ENCODE measurements around the gene WDR18.

The WDR18 gene

GRCh38 chr19:937259-937694, 46.9 kb upstream of the WDR18 start:
- no peak for TF ChIP-seq EZH2 (IDR thresholded peaks at IDR 0.05; ENCODE audit: borderline replicate concordance, low read length)
- TF ChIP-seq, protein P1, sequence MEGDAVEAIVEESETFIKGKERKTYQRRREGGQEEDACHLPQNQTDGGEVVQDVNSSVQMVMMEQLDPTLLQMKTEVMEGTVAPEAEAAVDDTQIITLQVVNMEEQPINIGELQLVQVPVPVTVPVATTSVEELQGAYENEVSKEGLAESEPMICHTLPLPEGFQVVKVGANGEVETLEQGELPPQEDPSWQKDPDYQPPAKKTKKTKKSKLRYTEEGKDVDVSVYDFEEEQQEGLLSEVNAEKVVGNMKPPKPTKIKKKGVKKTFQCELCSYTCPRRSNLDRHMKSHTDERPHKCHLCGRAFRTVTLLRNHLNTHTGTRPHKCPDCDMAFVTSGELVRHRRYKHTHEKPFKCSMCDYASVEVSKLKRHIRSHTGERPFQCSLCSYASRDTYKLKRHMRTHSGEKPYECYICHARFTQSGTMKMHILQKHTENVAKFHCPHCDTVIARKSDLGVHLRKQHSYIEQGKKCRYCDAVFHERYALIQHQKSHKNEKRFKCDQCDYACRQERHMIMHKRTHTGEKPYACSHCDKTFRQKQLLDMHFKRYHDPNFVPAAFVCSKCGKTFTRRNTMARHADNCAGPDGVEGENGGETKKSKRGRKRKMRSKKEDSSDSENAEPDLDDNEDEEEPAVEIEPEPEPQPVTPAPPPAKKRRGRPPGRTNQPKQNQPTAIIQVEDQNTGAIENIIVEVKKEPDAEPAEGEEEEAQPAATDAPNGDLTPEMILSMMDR (IDR thresholded peaks at IDR 0.05; ENCODE audit: low read length), result no peak
- Histone ChIP-seq H3K9ac (ENCODE audit: low read length) (no peak overlapping the region), H3K4me2 (ENCODE audit: low read length) (no peak overlapping the region), H3K27me3 (ENCODE audit: insufficient read depth, low read length) (peaks cover 29% of the 10 kb centered on the region; the same call in 1 of the 2 replicates), H4K20me1 (ENCODE audit: insufficient read depth, low read length) (no peaks in the 10 kb centered on the region), H3F3A (ENCODE audit: insufficient read depth, low read length) (no peaks in the 10 kb centered on the region), H3K4me3 (ENCODE audit: low read depth, low read length, poor library complexity, severe bottlenecking) (no peak overlapping the region), H2AFZ (ENCODE audit: low read length) (no peak overlapping the region), H3K79me2 (ENCODE audit: insufficient read depth, low read length) (no peaks in the 10 kb centered on the region), H3K36me3 (ENCODE audit: insufficient read depth, low read length) (no peaks in the 10 kb centered on the region), H3K27ac (ENCODE audit: low read depth, low read length, poor library complexity, severe bottlenecking) (no peak overlapping the region), H3K9me3 (ENCODE audit: low read length) (0 out of 2 replicates have a peak, but pooled peaks cover 2% of the 10 kb centered on the region), H3K4me1 (ENCODE audit: insufficient read depth, low read length, severe bottlenecking) (no peaks in the 10 kb centered on the region), H3K9me2 (ENCODE audit: low read depth, low read length) (no peaks in the 10 kb centered on the region)

DNA sequence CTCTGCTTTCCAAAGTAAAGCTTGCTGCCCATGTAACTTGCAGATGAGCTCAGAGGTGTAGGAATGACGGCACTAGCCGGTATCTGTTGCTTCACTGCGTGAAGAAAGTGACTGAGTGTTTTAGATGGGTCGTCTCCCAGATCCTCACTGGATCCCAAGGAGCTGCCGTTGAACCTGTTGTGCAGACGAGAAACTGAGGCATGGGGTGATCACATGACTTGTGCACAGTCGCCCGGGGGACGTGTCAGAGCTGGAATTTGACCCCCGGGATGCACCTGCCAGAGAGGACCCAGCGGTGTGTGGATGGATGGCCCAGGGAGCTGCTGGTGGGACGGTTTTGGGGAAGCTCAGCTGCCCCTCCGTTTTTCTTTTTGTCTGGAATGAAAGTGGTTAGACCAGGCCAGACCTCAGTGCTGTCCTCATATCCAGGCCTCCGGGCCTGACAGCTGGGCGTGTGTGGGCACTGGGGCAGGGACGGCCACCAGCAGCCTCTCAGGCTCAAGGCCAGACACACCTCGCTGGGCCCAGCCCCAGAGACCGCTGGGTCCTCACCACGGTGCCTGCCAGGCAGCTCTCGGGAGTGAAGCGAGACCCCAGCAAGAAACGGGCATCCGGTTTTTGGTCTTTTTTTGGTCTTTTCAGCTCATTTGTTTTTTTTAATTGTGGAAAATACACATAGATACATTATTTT, 45.8 kb upstream of the WDR18 start:
- H3K9me2 ChIP-seq (ENCODE audit: low read depth, low read length), result no peaks in the 10 kb centered on the region
- 0 out of 2 replicates have a peak, but pooled peaks cover 2% of the 10 kb centered on the region for H3K9me3 ChIP-seq (ENCODE audit: low read length)
- no peaks in the 10 kb centered on the region for H3F3A ChIP-seq (ENCODE audit: insufficient read depth, low read length)
- no peak overlapping the region for H3K4me2 ChIP-seq (ENCODE audit: low read length)
- no peaks in the 10 kb centered on the region for H4K20me1 ChIP-seq (ENCODE audit: insufficient read depth, low read length)
- H3K4me1 ChIP-seq (ENCODE audit: insufficient read depth, low read length, severe bottlenecking), result no peaks in the 10 kb centered on the region
- peaks cover 26% of the 10 kb centered on the region; the same call in 1 of the 2 replicates for H3K27me3 ChIP-seq (ENCODE audit: insufficient read depth, low read length)
- TF ChIP-seq, protein P1 (IDR thresholded peaks at IDR 0.05; ENCODE audit: low read length), result no peak
- TF ChIP-seq EZH2 (IDR thresholded peaks at IDR 0.05; ENCODE audit: borderline replicate concordance, low read length), result no peak
- H2AFZ ChIP-seq (ENCODE audit: low read length), result no peak overlapping the region
- no peaks in the 10 kb centered on the region for H3K79me2 ChIP-seq (ENCODE audit: insufficient read depth, low read length)
- H3K4me3 ChIP-seq (ENCODE audit: low read depth, low read length, poor library complexity, severe bottlenecking), result no peak overlapping the region
- no peak overlapping the region for H3K9ac ChIP-seq (ENCODE audit: low read length)
- no peak overlapping the region for H3K27ac ChIP-seq (ENCODE audit: low read depth, low read length, poor library complexity, severe bottlenecking)
- no peaks in the 10 kb centered on the region for H3K36me3 ChIP-seq (ENCODE audit: insufficient read depth, low read length)

- Histone ChIP-seq H3K9me3 (ENCODE audit: low read length) (0 out of 2 replicates have a peak, but pooled peaks cover 2% of the 10 kb centered on the region), H3K27me3 (ENCODE audit: insufficient read depth, low read length) (peaks cover 32% of the 10 kb centered on the region; the same call in 1 of the 2 replicates), H3K4me2 (ENCODE audit: low read length) (no peak overlapping the region), H3K9me2 (ENCODE audit: low read depth, low read length) (no peaks in the 10 kb centered on the region), H2AFZ (ENCODE audit: low read length) (no peak overlapping the region), H3K4me1 (ENCODE audit: insufficient read depth, low read length, severe bottlenecking) (no peaks in the 10 kb centered on the region), H3K4me3 (ENCODE audit: low read depth, low read length, poor library complexity, severe bottlenecking) (no peak overlapping the region), H4K20me1 (ENCODE audit: insufficient read depth, low read length) (no peaks in the 10 kb centered on the region), H3K36me3 (ENCODE audit: insufficient read depth, low read length) (no peaks in the 10 kb centered on the region), H3K9ac (ENCODE audit: low read length) (no peak overlapping the region), H3K79me2 (ENCODE audit: insufficient read depth, low read length) (no peaks in the 10 kb centered on the region), H3F3A (ENCODE audit: insufficient read depth, low read length) (no peaks in the 10 kb centered on the region), H3K27ac (ENCODE audit: low read depth, low read length, poor library complexity, severe bottlenecking) (no peak overlapping the region)
- no peak for TF ChIP-seq EZH2 (IDR thresholded peaks at IDR 0.05; ENCODE audit: borderline replicate concordance, low read length)
- TF ChIP-seq, protein P1 (IDR thresholded peaks at IDR 0.05; ENCODE audit: low read length), result no peak
Measured at GRCh38 chr19:939439-939838, 44.7 kb upstream of the WDR18 start.

Measured in OCI-LY1 (cell line).